ENCODE data around the gene PDIK1L.

PDIK1L gene

GRCh38 chr1:26121854-26122773 lies 10.5 kb downstream of the PDIK1L start:
- H3K4me3 ChIP-seq (ENCODE audit: low read depth, low read length) = no peak overlapping the region

DNA sequence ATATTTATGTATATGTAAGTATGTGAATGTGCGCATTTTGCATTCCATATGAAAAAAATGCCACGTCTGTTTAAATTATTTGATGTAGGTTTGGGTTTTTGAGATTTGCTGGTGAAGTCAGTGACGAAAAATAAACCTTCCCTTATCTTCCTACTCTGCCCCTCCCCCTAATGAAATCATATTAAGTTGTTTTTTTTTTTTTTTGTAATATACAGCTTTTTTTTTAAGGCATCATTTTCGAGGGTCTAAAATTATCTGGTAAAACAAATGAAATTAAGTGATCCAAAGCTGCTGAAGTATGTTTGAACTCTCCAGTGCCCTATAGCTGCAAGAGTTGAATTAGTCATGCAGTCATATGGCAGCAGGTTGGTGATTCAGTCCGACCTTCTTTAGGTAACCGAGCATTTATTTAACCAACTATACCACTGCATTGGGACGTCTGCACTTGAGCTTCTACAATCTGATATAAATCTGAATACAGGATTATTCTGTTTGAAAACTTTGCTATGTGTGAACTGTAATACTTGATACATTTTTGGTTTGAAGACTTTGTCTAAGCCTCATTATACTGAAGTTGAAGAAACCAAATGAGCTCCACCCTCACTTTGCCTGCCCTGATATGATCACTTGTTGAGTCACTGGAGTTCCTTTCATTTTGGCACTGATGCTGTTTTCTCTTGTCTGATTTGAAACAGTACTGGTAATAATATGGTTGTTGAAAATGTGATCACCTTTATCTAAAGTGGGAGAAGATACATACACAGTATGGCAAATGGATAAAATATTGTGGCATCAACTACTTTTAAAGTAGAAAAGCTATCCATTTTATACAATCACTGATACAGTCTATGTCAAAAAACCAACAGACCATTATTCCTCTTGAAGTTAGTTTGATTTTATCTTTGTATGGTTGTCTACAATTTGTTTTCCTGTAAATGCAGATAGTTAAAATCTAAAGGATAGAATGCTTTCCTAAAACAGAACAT lies 11.7 kb downstream of the PDIK1L start:
- H3K4me3 ChIP-seq (ENCODE audit: low read depth, low read length) = no peak overlapping the region

DNA sequence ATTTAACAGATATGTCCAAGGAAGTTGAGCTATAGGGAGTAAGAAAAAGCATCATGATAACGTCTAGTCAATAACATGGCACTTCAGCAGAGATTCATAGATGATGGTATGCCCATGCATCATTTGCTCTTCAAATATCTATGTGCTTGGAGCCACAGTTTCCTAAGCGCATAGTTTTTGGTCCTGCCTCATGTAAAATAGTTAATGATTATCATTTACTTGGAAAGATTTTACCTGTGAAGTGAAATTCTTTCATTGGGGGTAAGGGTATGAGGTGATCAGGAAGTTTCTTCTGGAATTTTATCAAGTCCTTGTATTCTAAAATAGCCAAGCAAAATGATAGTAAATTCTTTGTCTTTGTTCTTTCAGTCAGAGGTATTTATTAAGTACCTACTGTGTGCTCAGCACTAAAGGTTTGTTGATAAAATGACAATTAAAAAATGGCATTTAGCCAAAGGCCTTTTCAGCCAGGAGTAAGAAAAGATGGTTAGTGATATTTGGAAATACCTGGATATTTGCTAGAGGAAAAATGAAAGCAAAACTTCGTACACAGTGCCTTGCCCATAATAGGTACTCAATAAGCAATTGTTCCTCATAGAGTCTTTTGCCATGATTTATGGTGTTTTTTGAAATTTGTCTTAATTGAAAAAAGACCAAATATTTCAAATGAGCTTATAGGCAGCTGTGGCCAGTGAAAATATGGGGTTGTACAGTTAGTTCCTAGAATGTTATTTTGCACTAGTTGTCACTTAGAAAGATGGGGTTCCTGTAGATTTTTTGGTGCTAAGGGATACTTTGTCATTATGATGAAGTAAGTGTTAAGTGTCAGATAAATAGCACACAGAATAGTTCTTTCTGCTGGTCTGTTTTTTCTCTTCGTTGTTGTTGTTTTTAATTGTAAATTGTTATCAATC lies 13.1 kb downstream of the PDIK1L start:
- H3K4me3 ChIP-seq (ENCODE audit: low read depth, low read length) = no peak overlapping the region

DNA sequence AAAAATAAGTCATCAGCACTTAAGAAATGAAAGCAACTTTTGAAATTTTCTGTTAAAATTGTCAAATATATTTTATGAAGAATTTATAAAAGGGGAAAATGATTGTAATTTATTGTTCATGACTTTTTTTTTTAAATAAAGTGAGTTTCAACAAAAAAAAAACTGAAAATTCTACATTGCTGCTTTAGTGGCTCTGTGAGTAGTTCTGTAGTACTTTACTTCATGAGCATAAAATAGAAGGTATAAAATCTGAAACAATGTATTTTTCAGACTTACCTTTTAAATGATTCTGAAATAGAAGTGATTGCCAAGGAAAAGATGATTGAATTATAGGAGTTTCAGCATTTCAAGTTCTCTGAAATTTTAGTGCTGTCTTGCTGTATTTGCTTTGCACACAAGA lies 13.8 kb downstream of the PDIK1L start:
- H3K4me3 ChIP-seq (ENCODE audit: low read depth, low read length) = no peak overlapping the region

GRCh38 chr1:26125946-26126320 lies 14.3 kb downstream of the PDIK1L start:
- H3K4me3 ChIP-seq (ENCODE audit: low read depth, low read length) = no peak overlapping the region

DNA sequence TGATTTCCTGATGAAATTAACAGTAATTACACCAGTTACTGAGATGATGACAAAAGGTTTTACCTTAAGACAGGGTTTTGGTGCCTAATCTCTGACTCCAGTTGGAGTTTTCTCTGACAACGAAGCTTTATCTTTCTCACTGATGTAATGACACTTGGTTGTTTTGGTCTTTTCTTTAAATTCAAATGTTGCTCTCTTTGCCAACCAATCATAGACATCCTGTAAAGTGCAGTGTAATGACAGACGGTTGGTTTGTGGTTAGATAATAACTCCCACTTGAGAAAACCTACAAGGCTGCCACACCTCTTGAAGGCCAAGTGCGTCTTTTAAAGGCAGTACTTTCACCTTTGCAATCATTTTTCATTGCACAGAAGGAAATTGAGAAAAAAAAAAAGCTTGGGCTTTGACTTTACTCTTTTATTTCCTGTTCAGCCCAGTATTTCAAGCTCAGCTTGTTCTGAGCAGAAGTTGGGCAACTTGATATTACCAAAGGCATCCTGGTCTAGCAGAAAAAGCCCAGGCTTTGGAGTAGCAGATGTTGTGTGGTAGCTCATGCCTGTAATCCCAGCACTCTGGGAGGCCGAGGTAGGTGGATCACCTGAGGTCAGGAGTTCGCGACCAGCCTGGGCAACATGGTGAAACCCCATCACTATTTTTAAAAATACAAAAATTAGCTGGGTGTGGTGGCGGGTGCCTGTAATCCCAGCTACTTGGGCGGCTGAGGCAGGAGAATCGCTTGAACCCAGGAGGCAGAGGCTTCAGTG lies 14.9 kb downstream of the PDIK1L start:
- no peak overlapping the region for H3K4me3 ChIP-seq (ENCODE audit: low read depth, low read length)

GRCh38 chr1:26127235-26128163 lies 15.9 kb downstream of the PDIK1L start:
- H3K4me3 ChIP-seq (ENCODE audit: low read depth, low read length) = no peak overlapping the region

GRCh38 chr1:26129778-26130177 lies 18.2 kb downstream of the PDIK1L start:
- H3K4me3 ChIP-seq (ENCODE audit: low read depth, low read length) = no peak overlapping the region

- H3K4me3 ChIP-seq (ENCODE audit: low read depth, low read length) = no peak overlapping the region
Observed at GRCh38 chr1:26130695-26131094, 19.1 kb downstream of the PDIK1L start.

DNA sequence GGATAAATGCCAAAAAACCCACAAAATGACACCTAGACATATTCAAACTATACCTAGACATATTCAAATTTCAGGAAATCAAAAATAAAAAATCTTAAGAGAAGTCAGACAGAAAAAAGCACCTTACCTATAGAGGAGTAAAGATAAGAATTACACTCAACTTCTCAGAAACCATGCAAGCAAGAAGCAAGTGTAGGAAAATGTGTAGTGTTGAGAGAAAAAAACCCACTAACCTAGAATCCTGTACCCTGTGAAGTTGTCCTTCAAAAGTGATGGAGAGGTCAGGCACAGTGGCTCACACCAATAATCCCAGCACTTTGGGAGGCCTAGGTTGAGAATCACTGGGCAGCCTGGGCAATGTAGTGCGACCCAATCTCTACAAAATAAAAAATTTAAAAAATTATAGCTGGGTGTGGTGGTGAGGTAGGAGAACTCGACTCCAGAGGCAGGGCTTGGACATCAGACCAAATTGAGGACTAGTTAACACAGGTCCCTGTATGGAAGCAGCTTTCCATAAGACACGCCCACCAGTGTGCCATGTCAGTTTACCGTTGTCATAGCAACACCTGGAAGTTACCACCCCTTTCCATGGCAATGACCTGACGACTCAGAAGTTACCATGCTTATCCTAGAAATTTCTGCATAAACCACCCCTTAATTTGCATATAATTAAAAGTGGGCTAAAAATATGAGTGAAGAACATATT lies 20.7 kb downstream of the PDIK1L start:
- no peak overlapping the region for H3K4me3 ChIP-seq (ENCODE audit: low read depth, low read length)

- H3K4me3 ChIP-seq (ENCODE audit: low read depth, low read length) = no peak overlapping the region
Observed at GRCh38 chr1:26132834-26133167, 21.2 kb downstream of the PDIK1L start.

DNA sequence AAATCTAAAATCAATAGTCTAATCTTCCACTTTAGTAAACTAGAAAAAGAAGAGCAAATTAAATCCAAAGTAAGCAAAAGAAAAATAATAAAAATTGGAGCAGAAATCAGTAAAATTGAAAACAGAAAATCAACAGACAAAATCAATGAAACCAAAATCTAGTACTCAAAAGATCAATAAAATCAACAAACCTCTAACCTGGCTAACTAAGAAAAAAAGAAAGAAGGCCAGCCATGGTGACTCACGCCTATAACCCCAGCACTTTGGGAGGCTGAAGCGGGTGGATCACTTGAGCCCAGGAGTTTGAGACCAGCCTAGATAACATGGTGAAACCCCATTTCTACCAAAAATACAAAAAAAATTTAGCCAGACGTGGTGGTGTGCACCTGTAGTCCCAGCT lies 22.8 kb downstream of the PDIK1L start:
- H3K4me3 ChIP-seq (ENCODE audit: low read depth, low read length) = no peak overlapping the region

- no peak overlapping the region for H3K4me3 ChIP-seq (ENCODE audit: low read depth, low read length)
Observed at GRCh38 chr1:26138974-26139558, 27.4 kb downstream of the PDIK1L start.

DNA sequence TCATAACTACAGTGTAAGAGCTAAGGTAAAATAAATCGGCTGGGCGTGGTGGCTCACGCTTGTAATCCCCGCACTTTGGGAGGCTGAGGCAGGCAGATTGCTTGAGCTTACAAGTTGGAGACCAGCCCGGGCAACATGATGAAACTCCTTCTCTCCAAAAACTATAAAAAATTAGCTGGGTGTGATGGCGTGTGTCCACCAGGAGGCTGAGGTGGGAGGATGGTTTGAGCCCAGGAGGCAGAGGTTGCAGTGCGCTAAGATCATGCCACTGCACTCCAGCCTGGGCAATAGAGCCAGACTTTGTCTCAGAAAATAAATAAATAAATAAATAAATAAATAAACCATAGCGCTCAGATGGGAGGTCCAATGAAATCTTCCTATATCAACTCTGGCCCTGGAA lies 30.5 kb downstream of the PDIK1L start:
- H3K4me3 ChIP-seq (ENCODE audit: low read depth, low read length) = no peak overlapping the region

DNA sequence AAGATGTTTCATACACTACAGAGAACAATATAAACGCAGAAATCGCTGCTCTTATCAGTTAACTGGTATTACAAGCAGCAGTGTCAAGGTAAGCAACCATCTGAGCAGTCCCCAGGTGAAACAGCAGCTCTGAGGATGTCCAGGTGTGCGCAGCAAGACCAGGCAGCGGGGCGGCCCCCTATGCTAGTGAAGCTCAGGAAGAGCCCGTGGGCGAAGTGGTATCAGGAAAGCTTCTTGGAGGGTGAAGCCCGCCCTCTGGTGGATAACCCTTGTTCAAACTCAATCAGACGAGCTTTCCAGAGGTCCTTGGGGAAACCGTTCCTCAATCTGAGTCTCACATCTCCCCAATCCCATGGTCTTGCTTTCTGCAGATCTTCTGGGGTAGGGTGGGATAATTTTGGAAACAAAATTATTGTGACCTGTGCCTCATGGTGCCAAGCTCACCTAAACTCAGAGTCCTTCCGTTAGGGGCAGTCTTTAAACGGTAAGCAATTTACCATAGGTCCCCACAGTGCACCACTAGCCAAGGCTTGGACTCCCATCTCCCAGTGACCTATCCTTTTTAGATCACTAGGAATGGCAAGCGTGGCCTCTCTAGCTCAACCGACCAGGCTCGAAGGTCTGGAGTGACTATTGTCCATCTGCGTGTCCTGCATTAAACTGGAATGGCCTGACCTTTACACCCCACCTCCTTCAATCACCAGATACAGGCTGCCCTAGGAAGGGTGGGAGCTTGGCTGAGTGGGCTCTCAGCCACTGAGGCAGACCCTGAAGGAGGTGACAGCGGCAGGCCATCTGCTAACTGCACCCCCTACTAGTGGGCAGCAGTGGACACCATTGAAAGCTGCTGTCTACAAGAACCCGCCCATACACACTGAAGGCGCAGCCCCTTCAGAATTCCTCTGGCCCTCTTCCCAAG lies 33.7 kb downstream of the PDIK1L start:
- no peak overlapping the region for H3K4me3 ChIP-seq (ENCODE audit: low read depth, low read length)

- H3K4me3 ChIP-seq (ENCODE audit: low read depth, low read length) = no peak overlapping the region
Observed at GRCh38 chr1:26145960-26146294, 34.3 kb downstream of the PDIK1L start.

DNA sequence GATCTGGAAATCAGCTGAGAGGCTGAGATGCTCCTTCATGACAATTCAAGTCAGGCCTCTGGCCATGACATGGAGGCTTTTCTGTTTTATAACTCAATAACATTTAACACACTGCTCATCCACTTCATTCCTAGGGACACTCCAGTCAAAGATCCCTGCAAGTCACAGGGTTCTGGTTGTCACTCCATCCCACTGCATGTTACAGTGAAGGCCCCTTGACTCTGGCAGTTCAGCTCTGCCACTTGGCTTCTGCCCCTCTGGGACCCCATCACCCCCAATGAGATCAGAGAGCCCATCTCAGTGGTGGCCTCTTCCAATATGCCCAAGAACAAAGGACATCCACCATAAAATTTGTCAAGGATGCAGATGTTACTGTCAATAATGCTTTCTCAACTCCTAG lies 37.3 kb downstream of the PDIK1L start:
- no peak overlapping the region for H3K4me3 ChIP-seq (ENCODE audit: low read depth, low read length)
